PC-3 (cell line): Measurements from ENCODE around the gene TMEM243. TPM values are rescaled to one million over a fixed set of nuclear protein-coding genes. Genes with fewer than 3 reads are reported as not detected.

ENCODE experiments used
- ATAC-seq: fragments of 200-7000 bp; cut with Tn5 transposase; 2 replicates; pipeline ENCODE4 v1.9.1; 2020; ENCODE audit warnings: mild to moderate bottlenecking, moderate library complexity
- BruUV-seq: library from RNA; stranded (reverse); fragments of 400-500 nt; replicated peaks from 2 replicates; lab custom pipeline; 2021; lab: Mats Ljungman, UMichigan
- CTCF ChIA-PET: fragments of 300-600 bp; sonication (Branson Sonifier 250); formaldehyde crosslinking; loops from one replicate; lab custom pipeline; 2022; ENCODE audit warnings: antibody characterized with exemption; lab: Charles Lee
- POLR2A ChIA-PET: fragments of 300-600 bp; sonication (Branson Sonifier 250); formaldehyde crosslinking; loops from one replicate; lab custom pipeline; 2022; ENCODE audit warnings: antibody characterized with exemption; ENCODE audit not compliant: unreplicated experiment; lab: Charles Lee
- DNase-seq: peaks from one replicate; pipeline ENCODE4 v3.0.0-alpha.2; 2015
- H2AFZ ChIP-seq: fragments of 300-600 bp; sonication (generic); 2 replicates; pipeline ENCODE4 v1.6.0; 2016; ENCODE audit warnings: antibody characterized with exemption, low read length
- H3F3A ChIP-seq: fragments of 300-600 bp; sonication (generic); one replicate; pipeline ENCODE4 v1.6.0; 2017; ENCODE audit warnings: antibody characterized with exemption, low read length, control low read depth, mild to moderate bottlenecking; ENCODE audit not compliant: unreplicated experiment
- H3K27ac ChIP-seq: fragments of 300-600 bp; sonication (generic); 2 replicates; pipeline ENCODE4 v1.5.1; 2016; ENCODE audit warnings: mild to moderate bottlenecking, low read length
- H3K27me3 ChIP-seq: fragments of 300-600 bp; sonication (generic); 2 replicates; pipeline ENCODE4 v1.6.1; 2016; ENCODE audit warnings: low read length, mixed read lengths
- H3K36me3 ChIP-seq: fragments of 300-600 bp; sonication (generic); 2 replicates; pipeline ENCODE4 v1.6.1; 2016; ENCODE audit warnings: low read depth, mixed run types, low read length, mixed read lengths
- H3K4me1 ChIP-seq: fragments of 300-600 bp; sonication (generic); 2 replicates; pipeline ENCODE4 v1.5.1; 2016; ENCODE audit warnings: low read length; ENCODE audit not compliant: insufficient read depth
- H3K4me2 ChIP-seq: fragments of 300-600 bp; sonication (generic); 2 replicates; pipeline ENCODE4 v1.6.0; 2016; ENCODE audit warnings: low read length
- H3K4me3 ChIP-seq: fragments of 300-600 bp; sonication (generic); 2 replicates; pipeline ENCODE4 v1.5.1; 2016; ENCODE audit warnings: mild to moderate bottlenecking, low read length, mixed read lengths
- H3K79me2 ChIP-seq: fragments of 300-600 bp; sonication (generic); 2 replicates; pipeline ENCODE4 v1.6.1; 2017; ENCODE audit warnings: low read length, mixed read lengths
- H3K9ac ChIP-seq: fragments of 300-600 bp; sonication (generic); 2 replicates; pipeline ENCODE4 v1.6.0; 2016; ENCODE audit warnings: mild to moderate bottlenecking, low read length
- H3K9me2 ChIP-seq: fragments of 300-600 bp; sonication (generic); replicated peaks from 2 replicates; pipeline ENCODE4 v1.6.1; 2016; ENCODE audit warnings: mixed run types, low read length, mixed read lengths
- H3K9me3 ChIP-seq: fragments of 300-600 bp; sonication (generic); 2 replicates; pipeline ENCODE4 v1.6.1; 2016; ENCODE audit warnings: low read length, mixed read lengths
- H4K20me1 ChIP-seq: fragments of 300-600 bp; sonication (generic); 2 replicates; pipeline ENCODE4 v1.6.1; 2016; ENCODE audit warnings: low read length, mixed read lengths
- EZH2 ChIP-seq: fragments of 300-600 bp; sonication (generic); IDR thresholded peaks from one replicate; pipeline ENCODE4 v1.6.1; 2017; ENCODE audit warnings: antibody characterized with exemption, mild to moderate bottlenecking, low read length; ENCODE audit not compliant: unreplicated experiment
- EZH2phosphoT487 ChIP-seq: fragments of 300-600 bp; sonication (generic); IDR thresholded peaks from 2 replicates; pipeline ENCODE4 v1.6.1; 2018; ENCODE audit warnings: mild to moderate bottlenecking, antibody characterized with exemption, low read length, borderline replicate concordance
- intact Hi-C: fragments of 100-400 bp; cut with micrococcal nuclease; formaldehyde crosslinking; loops from 2 replicates; pipeline ENCODE4 v1.9.0; 2023
- total RNA-seq: library from RNA; depleted of rRNA; stranded (reverse); fragments of >200 nt; gene quantifications from 2 replicates; pipeline ENCODE4 v1.2.3, GENCODE V29; 2014
- TF ChIP-seq, protein P1 (sequence below): fragments of 300-600 bp; sonication (generic); conservative IDR thresholded peaks from 2 replicates; pipeline ENCODE4 v1.5.1; 2017; ENCODE audit warnings: antibody characterized with exemption, low read depth, mild to moderate bottlenecking, low read length

Gene TMEM243
- total RNA-seq, 1 experiment from 2014 or later: 16.6 TPM

DNA sequence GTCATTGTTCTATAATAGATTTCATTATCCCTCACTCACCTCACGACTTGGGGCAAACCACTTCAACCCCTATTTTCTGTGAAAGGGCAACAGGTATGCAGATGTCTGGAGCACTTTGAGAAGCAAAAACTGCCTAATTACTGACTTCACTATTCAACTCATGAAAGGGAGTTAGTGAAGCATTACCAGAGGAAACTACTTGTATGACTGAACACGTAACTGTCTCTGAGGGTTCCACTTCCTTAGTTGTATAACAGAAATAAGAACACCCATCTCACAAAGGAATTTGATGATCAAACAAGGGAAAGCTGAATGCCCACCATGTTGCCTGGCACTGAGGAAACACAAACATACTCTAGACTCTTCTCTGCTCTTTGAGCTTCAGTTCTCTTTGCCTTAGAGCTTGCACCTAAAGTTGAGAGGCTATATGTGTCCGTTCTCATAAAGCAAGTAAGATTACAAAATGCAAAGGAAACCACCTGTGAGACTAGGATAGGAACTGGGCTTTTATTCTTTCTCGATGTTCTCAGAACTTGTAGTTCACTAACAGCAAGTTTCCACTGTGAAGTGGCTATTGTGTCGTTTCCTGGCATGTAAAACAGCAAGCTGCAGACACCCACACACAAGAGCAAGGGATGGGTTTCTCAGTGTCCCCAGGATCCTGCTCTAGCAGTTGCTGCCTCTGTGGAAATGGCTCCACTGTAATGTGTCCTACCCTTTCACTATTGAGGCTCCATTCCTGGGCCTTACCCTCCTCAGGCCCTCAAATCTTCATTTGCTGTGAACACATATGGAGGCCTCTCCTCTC is 2.6 kb downstream of the TMEM243 start:
- Histone ChIP-seq H3K4me3 (no peak overlapping the region), H3K4me2 (no peak overlapping the region), H3F3A (no peaks in the 10 kb centered on the region), H3K27me3 (no peaks in the 10 kb centered on the region), H3K79me2 (peaks cover 33% of the 10 kb centered on the region), H3K9me3 (no peaks in the 10 kb centered on the region), H4K20me1 (no peaks in the 10 kb centered on the region), H3K36me3 (no peaks in the 10 kb centered on the region), H3K9me2 (no peaks in the 10 kb centered on the region), H3K27ac (no peak overlapping the region), H3K4me1 (peaks cover 8% of the 10 kb centered on the region; the same call in 1 of the 2 replicates), H3K9ac (no peak overlapping the region), H2AFZ (no peak overlapping the region)
- TF ChIP-seq EZH2phosphoT487 (no peak), EZH2 (no peak)
- TF ChIP-seq, protein P1, sequence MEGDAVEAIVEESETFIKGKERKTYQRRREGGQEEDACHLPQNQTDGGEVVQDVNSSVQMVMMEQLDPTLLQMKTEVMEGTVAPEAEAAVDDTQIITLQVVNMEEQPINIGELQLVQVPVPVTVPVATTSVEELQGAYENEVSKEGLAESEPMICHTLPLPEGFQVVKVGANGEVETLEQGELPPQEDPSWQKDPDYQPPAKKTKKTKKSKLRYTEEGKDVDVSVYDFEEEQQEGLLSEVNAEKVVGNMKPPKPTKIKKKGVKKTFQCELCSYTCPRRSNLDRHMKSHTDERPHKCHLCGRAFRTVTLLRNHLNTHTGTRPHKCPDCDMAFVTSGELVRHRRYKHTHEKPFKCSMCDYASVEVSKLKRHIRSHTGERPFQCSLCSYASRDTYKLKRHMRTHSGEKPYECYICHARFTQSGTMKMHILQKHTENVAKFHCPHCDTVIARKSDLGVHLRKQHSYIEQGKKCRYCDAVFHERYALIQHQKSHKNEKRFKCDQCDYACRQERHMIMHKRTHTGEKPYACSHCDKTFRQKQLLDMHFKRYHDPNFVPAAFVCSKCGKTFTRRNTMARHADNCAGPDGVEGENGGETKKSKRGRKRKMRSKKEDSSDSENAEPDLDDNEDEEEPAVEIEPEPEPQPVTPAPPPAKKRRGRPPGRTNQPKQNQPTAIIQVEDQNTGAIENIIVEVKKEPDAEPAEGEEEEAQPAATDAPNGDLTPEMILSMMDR: no peak
- intact Hi-C loops: loop anchor here (10.0 kb wide), 1 partner anchor 658 kb away; the partner anchor contains the start of genes DBF4 and SLC25A40
- CTCF ChIA-PET: interaction anchor here (0.6 kb wide), 2 partner anchors 12 to 182 kb away, joined by 3 read pairs; no protein-coding TSS in a partner anchor
- no peak for DNase-seq
- POLR2A ChIA-PET: no interaction called here
- no TSS peak for BruUV-seq
- no peak for ATAC-seq

DNA sequence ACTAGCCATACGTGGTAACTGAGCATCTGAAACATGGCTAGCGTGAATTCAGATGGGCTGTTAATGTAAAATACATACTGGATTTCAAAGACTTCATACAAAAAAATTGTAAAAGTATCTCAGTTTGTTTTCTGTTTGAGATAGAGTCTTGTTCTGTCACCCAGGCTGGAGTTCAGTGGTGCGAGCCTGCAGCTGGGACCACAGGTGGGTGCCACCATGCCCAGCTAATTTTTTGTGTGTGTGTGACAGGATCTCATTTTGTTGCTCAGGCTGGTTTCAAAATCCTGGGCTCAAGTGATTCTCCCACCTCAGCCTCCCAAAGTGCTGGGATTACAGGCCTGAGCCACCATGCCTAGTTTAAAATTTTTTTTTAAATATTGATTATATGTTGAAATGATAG is 4.5 kb downstream of the TMEM243 start:
- Histone ChIP-seq H3K9me3 (no peaks in the 10 kb centered on the region), H3K27ac (no peak overlapping the region), H3K9ac (no peak overlapping the region), H3K79me2 (peaks cover 33% of the 10 kb centered on the region), H3K36me3 (no peaks in the 10 kb centered on the region), H2AFZ (no peak overlapping the region), H3K4me3 (no peak overlapping the region), H3K9me2 (no peaks in the 10 kb centered on the region), H3F3A (no peaks in the 10 kb centered on the region), H3K4me1 (peaks cover 8% of the 10 kb centered on the region; the same call in 1 of the 2 replicates), H3K27me3 (no peaks in the 10 kb centered on the region), H4K20me1 (no peaks in the 10 kb centered on the region), H3K4me2 (no peak overlapping the region)
- ATAC-seq (no peak), DNase-seq (no peak)
- TF ChIP-seq, protein P1: no peak
- TF ChIP-seq EZH2 (no peak), EZH2phosphoT487 (no peak)
- ChIA-PET CTCF (no interaction called here), POLR2A (no interaction called here)
- no TSS peak for BruUV-seq
- intact Hi-C loops: loop anchor here (10.0 kb wide), 1 partner anchor 660 kb away; the partner anchor contains the start of genes DBF4 and SLC25A40

DNA sequence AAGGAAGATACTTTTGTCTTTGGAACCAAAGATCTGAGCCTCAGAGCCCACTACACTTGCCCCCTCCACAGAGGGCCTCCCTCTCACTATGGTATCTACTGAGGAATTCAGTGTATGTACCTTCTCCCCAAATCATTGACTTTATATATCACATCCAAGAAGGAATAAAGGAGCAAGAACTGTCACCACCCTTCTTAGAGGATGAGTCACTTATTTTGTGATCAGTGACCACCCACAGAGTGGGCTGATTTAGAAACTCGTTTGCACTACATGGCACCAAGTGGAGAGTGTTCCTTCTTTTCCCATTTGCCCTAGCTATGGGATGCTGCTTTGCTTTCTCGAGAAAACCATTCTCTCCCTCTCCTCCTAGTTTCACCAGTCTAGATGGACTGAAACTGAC is 5.7 kb downstream of the TMEM243 start:
- no peak overlapping the region for H3K4me2 ChIP-seq
- no peak overlapping the region for H2AFZ ChIP-seq
- H3K27ac ChIP-seq: no peak overlapping the region
- H3K27me3 ChIP-seq: no peaks in the 10 kb centered on the region
- peaks cover 23% of the 10 kb centered on the region for H3K79me2 ChIP-seq
- BruUV-seq: no TSS peak
- no peaks in the 10 kb centered on the region for H3K9me2 ChIP-seq
- no peak overlapping the region for H3K4me3 ChIP-seq
- no peaks in the 10 kb centered on the region for H3K9me3 ChIP-seq
- no peaks in the 10 kb centered on the region for H4K20me1 ChIP-seq
- DNase-seq (no peak), ATAC-seq (no peak)
- intact Hi-C loops: loop anchor here (10.0 kb wide), 1 partner anchor 661 kb away; the partner anchor contains the start of genes DBF4 and SLC25A40
- POLR2A ChIA-PET: no interaction called here
- no peak for TF ChIP-seq EZH2
- TF ChIP-seq EZH2phosphoT487: no peak
- TF ChIP-seq, protein P1: no peak
- H3K4me1 ChIP-seq: peaks cover 6% of the 10 kb centered on the region; the same call in 1 of the 2 replicates
- H3K36me3 ChIP-seq: no peaks in the 10 kb centered on the region
- H3F3A ChIP-seq: no peaks in the 10 kb centered on the region
- H3K9ac ChIP-seq: no peak overlapping the region
- CTCF ChIA-PET: no interaction called here
